GM21447 (cell line): Measurements from ENCODE around the gene PTH2.
"Not testable (repeated sequence)": the region's sequence is repeated elsewhere in the genome, so short reads cannot be mapped to it uniquely, and the experiment has no call there.

ENCODE experiments used
- ATAC-seq: cut with Tn5 transposase; IDR thresholded peaks from one replicate; pipeline ENCODE4 v1.9.1; 2021; ENCODE audit not compliant: unreplicated experiment

The PTH2 gene, protein sequence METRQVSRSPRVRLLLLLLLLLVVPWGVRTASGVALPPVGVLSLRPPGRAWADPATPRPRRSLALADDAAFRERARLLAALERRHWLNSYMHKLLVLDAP

DNA sequence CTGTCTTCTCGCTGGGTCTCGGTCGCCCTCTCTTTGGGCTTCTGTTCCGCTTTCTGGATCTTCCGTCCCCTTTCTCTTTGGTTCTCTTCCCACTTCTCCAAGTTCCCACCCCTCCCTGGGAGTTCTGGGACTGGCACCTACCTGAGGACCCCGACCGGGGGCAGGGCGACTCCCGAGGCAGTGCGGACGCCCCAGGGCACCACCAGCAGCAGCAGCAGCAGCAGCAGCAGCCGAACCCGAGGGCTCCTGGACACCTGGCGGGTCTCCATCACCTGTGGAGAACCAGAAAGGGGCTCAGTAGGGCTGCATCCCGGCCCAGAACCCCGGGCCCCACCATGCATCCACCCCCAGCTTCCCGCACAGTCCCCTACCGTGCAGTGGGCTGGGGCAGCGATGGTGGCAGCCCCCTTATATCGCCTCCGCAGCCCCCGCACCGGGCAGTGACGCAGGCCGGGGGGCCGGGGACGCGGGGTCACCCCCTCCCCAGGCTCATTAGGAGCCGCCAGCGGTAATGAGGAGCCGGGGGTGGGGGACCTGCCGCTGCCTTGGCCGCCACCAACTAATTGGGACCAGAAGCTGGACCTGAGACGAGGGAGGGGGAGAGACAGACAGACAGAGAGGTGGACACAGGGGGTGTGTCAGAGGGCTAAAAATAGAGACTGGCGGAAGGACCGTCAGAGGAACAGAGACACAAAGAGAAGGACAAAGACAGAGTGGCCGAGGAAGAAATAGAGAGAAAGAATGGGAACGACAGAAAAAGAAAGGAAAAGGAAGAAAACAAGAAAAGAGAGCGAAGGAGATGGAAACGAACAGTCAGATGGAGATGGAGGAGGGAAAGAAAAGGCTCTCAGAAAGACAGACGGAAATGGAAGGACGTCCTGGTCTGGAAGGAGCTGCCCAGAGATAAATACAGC is at the start of gene PTH2:
TSS of gene PTH2 (minus strand) at position 371 of the 914 bp plus-strand sequence. CDS start at position 269, 102 bp downstream.
- no peak for ATAC-seq

DNA sequence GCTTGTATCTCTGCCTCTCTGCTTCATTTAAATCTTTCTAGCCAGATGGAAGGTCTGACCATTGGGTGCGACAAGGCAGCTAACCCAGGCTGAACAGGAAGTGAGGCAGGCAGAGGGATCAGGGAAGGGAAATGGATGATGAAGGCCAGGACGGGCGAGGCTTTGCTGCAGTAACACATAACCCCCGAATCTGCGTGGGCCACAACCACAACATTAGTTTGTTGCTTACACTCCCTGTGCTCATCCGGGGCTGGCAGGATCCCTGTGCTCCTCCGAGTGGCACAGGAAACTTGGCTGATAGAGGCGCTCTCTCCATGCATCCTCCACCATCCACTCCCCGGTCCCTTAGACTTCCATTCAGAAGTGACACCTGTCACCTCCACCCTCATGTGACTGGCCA is 49.7 kb upstream of the PTH2 start:
- no peak for ATAC-seq

DNA sequence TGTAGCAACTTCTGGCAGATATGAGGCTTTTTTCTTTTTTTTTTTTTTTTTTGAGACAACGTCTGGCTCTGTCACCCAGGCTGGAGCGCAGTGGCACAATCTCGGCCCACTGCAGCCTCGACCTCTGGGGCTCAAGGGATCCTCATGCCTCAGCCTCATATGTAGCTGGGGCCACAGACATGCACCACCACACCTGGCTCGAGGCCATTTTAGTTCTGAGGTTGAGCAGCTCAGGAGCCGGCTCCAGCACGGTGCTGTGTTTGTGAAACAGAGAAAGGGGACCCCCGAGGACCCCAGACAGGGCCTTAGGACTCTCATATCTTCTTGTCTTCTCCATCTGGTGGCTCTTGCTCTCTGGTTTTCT is 47.4 kb upstream of the PTH2 start:
- ATAC-seq, result no peak

DNA sequence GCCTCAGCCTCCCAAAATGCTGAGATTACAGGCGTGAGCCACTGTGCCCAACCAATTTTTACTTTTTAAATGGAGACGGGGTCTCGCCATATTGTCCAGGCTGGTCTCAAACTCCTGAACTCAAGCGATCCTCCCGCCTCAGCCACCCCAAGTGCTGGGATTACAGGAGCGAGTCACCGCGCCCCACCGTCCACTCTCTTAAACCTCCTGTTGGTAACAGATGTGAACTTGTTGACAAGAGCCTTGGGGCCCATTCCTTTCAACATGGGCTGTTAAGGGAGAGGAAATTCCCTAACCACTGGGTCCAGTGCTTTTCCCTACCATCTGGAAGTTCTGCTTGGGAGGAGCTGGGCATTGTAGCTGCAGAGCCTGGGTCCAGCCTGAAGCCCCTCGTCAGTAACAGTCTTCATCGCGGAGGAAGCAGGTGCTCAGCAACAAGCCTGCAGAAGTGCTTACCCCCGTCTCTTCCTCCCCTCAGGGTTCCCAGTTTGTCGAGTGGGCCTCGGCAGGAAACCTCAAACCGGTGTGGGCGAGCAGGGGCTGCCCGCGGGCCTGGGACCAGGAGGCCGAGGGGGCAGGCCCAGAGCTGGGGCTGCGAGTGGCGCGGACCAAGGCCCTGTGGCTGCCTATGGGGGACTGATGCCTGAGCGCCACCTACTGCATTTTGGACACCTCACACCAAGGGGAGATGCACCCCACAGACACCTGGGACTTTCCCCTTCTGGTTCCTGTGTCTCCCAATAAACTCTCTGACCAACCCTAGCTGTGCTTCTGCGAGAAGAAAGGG is 46.8 kb upstream of the PTH2 start:
- ATAC-seq, result no peak

- no peak for ATAC-seq
Observed at GRCh38 chr19:49468746-49469447, 45.7 kb upstream of the PTH2 start.

DNA sequence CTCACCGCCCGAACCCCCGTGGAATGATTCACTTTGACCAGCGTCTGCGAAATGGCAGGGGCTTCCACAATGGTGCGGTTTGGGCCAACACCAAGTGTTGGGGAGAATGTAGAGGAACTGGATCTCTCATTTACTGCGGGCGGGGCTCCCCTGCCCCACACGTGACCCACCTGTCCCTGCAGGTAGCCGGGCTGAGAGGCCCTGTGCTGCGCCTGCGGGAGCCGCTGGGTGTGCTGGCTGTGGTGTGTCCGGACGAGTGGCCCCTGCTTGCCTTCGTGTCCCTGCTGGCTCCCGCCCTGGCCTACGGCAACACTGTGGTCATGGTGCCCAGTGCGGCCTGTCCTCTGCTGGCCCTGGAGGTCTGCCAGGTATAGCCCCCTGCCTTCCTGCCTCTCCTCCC is 45.0 kb upstream of the PTH2 start:
- ATAC-seq, result no peak

DNA sequence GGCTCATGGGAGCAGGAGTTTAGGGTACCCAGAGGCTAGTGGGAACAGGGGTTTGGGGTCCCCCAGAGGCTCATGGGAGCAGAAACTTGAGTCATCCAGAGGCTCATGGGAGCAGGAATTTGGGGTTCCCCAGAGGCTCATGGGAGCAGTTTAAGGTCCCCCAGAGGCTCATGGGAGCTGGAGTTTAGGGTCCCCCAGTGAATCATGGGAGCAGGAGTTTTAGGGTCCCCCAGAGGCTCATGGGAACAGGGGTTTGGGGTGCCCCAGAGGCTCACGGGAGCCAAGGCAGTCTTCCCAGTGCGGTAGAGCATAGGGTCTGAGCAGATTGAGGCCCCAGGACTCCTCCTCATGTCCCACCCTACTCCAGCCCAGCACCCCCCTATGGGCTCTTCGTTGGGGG is 42.1 kb upstream of the PTH2 start:
- ATAC-seq, result no peak

- no peak for ATAC-seq
Observed at GRCh38 chr19:49463960-49464740, 40.9 kb upstream of the PTH2 start.

- no peak for ATAC-seq
Observed at GRCh38 chr19:49462492-49462891, 39.3 kb upstream of the PTH2 start.

GRCh38 chr19:49461656-49462055 is 38.4 kb upstream of the PTH2 start:
- ATAC-seq, result no peak

GRCh38 chr19:49461130-49461529 is 37.9 kb upstream of the PTH2 start:
- not testable (repeated sequence) for ATAC-seq

- no peak for ATAC-seq
Observed at GRCh38 chr19:49459388-49459787, 36.1 kb upstream of the PTH2 start.

- no peak for ATAC-seq
Observed at GRCh38 chr19:49458567-49458903, 35.3 kb upstream of the PTH2 start.

- ATAC-seq, result no peak
Observed at GRCh38 chr19:49456326-49456725, 33.1 kb upstream of the PTH2 start.

DNA sequence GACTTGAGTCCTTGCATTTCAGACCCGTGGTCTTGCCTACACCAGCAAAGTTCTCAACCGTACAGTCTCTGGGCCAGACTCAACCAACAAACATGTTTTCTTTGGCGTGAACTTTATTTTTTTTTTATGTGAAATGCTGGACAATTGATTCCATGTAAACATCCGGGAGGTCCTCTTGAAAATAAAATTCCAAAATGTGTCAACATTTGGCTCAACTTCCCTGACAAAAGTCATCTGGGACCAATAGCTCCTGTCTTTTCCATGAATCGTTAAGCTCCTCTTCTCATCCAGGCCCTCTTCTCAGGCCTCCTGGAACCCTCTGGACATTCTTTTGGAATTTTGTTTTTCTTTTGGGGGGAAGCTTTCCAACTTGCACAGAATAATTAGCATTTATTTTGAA is 32.5 kb upstream of the PTH2 start:
- ATAC-seq, result no peak

DNA sequence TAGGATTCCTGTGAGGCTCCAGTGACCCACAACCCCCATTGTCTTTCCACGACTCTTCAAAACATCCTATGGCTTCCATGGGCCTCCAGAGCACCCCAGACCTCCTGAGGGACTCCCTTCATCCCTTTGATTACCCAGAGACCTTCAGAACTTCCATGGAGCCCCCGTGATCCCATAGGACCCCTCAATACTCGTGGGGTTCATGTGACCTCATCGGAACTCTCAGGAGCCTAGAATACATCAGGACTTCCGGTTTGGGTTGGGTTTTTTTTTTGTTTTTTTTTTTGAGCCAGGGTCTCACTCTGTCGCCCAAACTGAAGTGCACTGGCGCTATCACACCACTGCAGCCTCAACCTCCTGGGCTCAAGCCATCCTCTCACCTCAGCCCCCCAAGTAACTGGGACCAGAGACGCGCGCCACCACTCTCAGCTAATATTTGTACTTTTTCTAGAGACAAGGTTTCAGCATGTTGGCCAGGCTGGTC is 30.6 kb upstream of the PTH2 start:
- no peak for ATAC-seq

- peak; percentile 79 for ATAC-seq
Observed at GRCh38 chr19:49453013-49453756, 29.9 kb upstream of the PTH2 start, which contains the start of gene ALDH16A1. TSS of gene ALDH16A1 (plus strand) at chr19:49453225. CDS start at chr19:49453332, 107 bp downstream.

- peak; percentile 49 for ATAC-seq
Observed at GRCh38 chr19:49451430-49452181, 28.4 kb upstream of the PTH2 start, which contains the start of gene PIH1D1. TSS of gene PIH1D1 (minus strand) at chr19:49451814. CDS start at chr19:49451574, 240 bp downstream.

GRCh38 chr19:49450405-49450804 is 27.2 kb upstream of the PTH2 start:
- ATAC-seq, result no peak
